IMR-90 (cell line): Measurements from ENCODE around the gene FBXW8. TPM values are rescaled to one million over a fixed set of nuclear protein-coding genes. Genes with fewer than 3 reads are reported as not detected.

ENCODE experiments used
- ATAC-seq: fragments of 200-7000 bp; cut with Tn5 transposase; 2 replicates; pipeline ENCODE4 v1.9.1; 2020; ENCODE audit warnings: low read depth, mild to moderate bottlenecking, moderate library complexity
- BruUV-seq: library from RNA; stranded (reverse); fragments of 400-500 nt; replicated peaks from 2 replicates; lab custom pipeline; 2021; lab: Mats Ljungman, UMichigan
- CTCF ChIA-PET: fragments of 300-600 bp; formaldehyde crosslinking; extraction: SDS; loops from one replicate; lab custom pipeline; 2021; ENCODE audit warnings: antibody characterized with exemption; lab: Yijun Ruan, JAX
- POLR2A ChIA-PET: fragments of 300-600 bp; sonication (Branson Sonifier 250); formaldehyde crosslinking; loops from one replicate; lab custom pipeline; 2022; ENCODE audit warnings: antibody characterized with exemption; ENCODE audit not compliant: unreplicated experiment; lab: Charles Lee
- DNase-seq: peaks from one replicate; pipeline ENCODE4 v3.0.0; 2013
- H2AFZ ChIP-seq: replicated peaks from 2 replicates; pipeline ENCODE3; 2013; ENCODE audit warnings: low read length, mild to moderate bottlenecking; ENCODE audit not compliant: poor library complexity
- H2AK5ac ChIP-seq: 2 replicates; pipeline ENCODE4 v1.6.1; 2013; ENCODE audit warnings: low read depth, low read length, inconsistent platforms
- H2AK9ac ChIP-seq: replicated peaks from 2 replicates; pipeline ENCODE3; 2013; ENCODE audit warnings: mild to moderate bottlenecking, low read depth, low read length, moderate library complexity; ENCODE audit not compliant: poor library complexity
- H2BK120ac ChIP-seq: 2 replicates; pipeline ENCODE4 v1.6.1; 2013; ENCODE audit warnings: low read depth, low read length, inconsistent platforms
- H2BK15ac ChIP-seq: 3 replicates; pipeline ENCODE4 v1.6.1; 2013; ENCODE audit warnings: low read depth, low read length, inconsistent platforms
- H2BK20ac ChIP-seq: 2 replicates; pipeline ENCODE4 v1.6.1; 2013; ENCODE audit warnings: low read depth, mild to moderate bottlenecking, inconsistent platforms, low read length, moderate library complexity
- H2BK5ac ChIP-seq: 2 replicates; pipeline ENCODE4 v1.6.1; 2013; ENCODE audit warnings: mild to moderate bottlenecking, low read depth, low read length, inconsistent platforms; ENCODE audit not compliant: poor library complexity, severe bottlenecking
- H3K14ac ChIP-seq: replicated peaks from 2 replicates; pipeline ENCODE4 v1.6.1; 2013; ENCODE audit warnings: low read depth, low read length, inconsistent platforms
- H3K18ac ChIP-seq: 2 replicates; pipeline ENCODE4 v1.6.1; 2013; ENCODE audit warnings: low read depth, low read length, control low read depth
- H3K23ac ChIP-seq: 2 replicates; pipeline ENCODE4 v1.6.1; 2013; ENCODE audit warnings: low read depth, low read length, inconsistent platforms
- H3K27ac ChIP-seq: 2 replicates; pipeline ENCODE4 v1.5.1; 2013; ENCODE audit warnings: mild to moderate bottlenecking, control low read depth, low read length; ENCODE audit not compliant: insufficient read depth
- H3K27me3 ChIP-seq: 2 replicates; pipeline ENCODE4 v1.6.1; 2013; ENCODE audit warnings: low read length; ENCODE audit not compliant: control insufficient read depth, insufficient read depth
- H3K36me3 ChIP-seq: 2 replicates; pipeline ENCODE4 v1.6.1; 2013; ENCODE audit warnings: low read length, mixed read lengths; ENCODE audit not compliant: control insufficient read depth, insufficient read depth
- H3K4ac ChIP-seq: 2 replicates; pipeline ENCODE4 v1.6.1; 2013; ENCODE audit warnings: low read depth, low read length, inconsistent platforms
- H3K4me1 ChIP-seq: 2 replicates; pipeline ENCODE4 v1.6.1; 2013; ENCODE audit warnings: low read length, mixed read lengths; ENCODE audit not compliant: control insufficient read depth, insufficient read depth
- H3K4me2 ChIP-seq: 2 replicates; pipeline ENCODE4 v1.6.1; 2013; ENCODE audit warnings: low read depth, mild to moderate bottlenecking, control low read depth, low read length, moderate library complexity
- H3K4me3 ChIP-seq: 2 replicates; pipeline ENCODE4 v1.5.1; 2013; ENCODE audit warnings: low read depth, mild to moderate bottlenecking, control low read depth, low read length, moderate library complexity; ENCODE audit not compliant: insufficient read depth
- H3K56ac ChIP-seq: 2 replicates; pipeline ENCODE4 v1.6.1; 2013; ENCODE audit warnings: low read length, inconsistent platforms; ENCODE audit not compliant: insufficient read depth; ENCODE audit errors: extremely low read depth
- H3K79me1 ChIP-seq, 2 experiments: 2 replicates each; pipeline ENCODE4 v1.6.1; 2013; ENCODE audit warnings: low read length in 2 of 2, inconsistent platforms in 1 of 2, low read depth in 1 of 2
- H3K9ac ChIP-seq: 2 replicates; pipeline ENCODE4 v1.6.1; 2013; ENCODE audit warnings: low read depth, low read length, control low read depth
- H3K9me1 ChIP-seq: 2 replicates; pipeline ENCODE4 v1.6.1; 2013; ENCODE audit warnings: low read length, inconsistent platforms; ENCODE audit not compliant: insufficient read depth
- H3K9me3 ChIP-seq: 2 replicates; pipeline ENCODE4 v1.6.1; 2013; ENCODE audit warnings: low read length; ENCODE audit not compliant: control insufficient read depth, insufficient read depth
- H4K20me1 ChIP-seq: 2 replicates; pipeline ENCODE4 v1.6.1; 2013; ENCODE audit warnings: low read length, inconsistent platforms; ENCODE audit not compliant: insufficient read depth
- H4K5ac ChIP-seq: 2 replicates; pipeline ENCODE4 v1.6.1; 2013; ENCODE audit warnings: mild to moderate bottlenecking, low read depth, low read length, control low read depth
- H4K8ac ChIP-seq, 2 experiments: 2 replicates each; pipeline ENCODE4 v1.6.1; 2013; ENCODE audit warnings: low read depth in 2 of 2, low read length in 2 of 2, control low read depth in 1 of 2, inconsistent platforms in 1 of 2
- H4K91ac ChIP-seq: 2 replicates; pipeline ENCODE4 v1.6.1; 2013; ENCODE audit warnings: low read depth, low read length, inconsistent platforms; ENCODE audit not compliant: insufficient read depth
- RAD21 ChIP-seq: IDR thresholded peaks from 2 replicates; pipeline ENCODE4 v1.6.1; 2012; ENCODE audit warnings: low read length, improper control_type of control experiment
- WGBS, 2 experiments: methylation state at CpG; one replicate each; pipeline versions ENCODE4 v1.1.5 to v1.1.7; 2013; ENCODE audit warnings: missing lambda C conversion rate in 2 of 2; ENCODE audit not compliant: insufficient read length in 1 of 2; ENCODE audit errors: extremely low coverage in 2 of 2; 5-methylcytosine and 5-hydroxymethylcytosine counted together
- dilution Hi-C: fragments of 300-500 bp; cut with HindIII; formaldehyde crosslinking; loops from one replicate; pipeline ENCODE4 v1.14.3; 2018; ENCODE audit warnings: low sequenced_read_pairs; ENCODE audit not compliant: unreplicated experiment
- in situ Hi-C: fragments of 300-500 bp; cut with MboI; formaldehyde crosslinking; loops from 3 replicates; pipeline ENCODE4 v1.14.3; 2019; ENCODE audit warnings: low sequenced_read_pairs, inconsistent platforms, mixed read lengths
- intact Hi-C: fragments of 100-400 bp; cut with micrococcal nuclease; formaldehyde crosslinking; loops from 2 replicates; pipeline ENCODE4 v1.10.0; 2022
- polyA plus RNA-seq, 3 experiments: library from polyadenylated mRNA; depleted of rRNA; stranded (reverse); fragments of >200 nt; gene quantifications; 2 replicates each; pipeline ENCODE4 v1.2.3, GENCODE V29; 2012; ENCODE audit warnings: low replicate concordance in 1 of 3
- total RNA-seq: library from RNA; depleted of rRNA; stranded (reverse); fragments of >200 nt; gene quantifications from 2 replicates; pipeline ENCODE4 v1.2.3, GENCODE V29; 2012

Gene FBXW8
- total and polyA plus RNA-seq, 2 of the 4 experiments (the other 2 are of a cell fraction): 20.3 to 25.8 TPM

GRCh38 chr12:116862167-116862566 lies 48.6 kb upstream of the FBXW8 start:
- ChIA-PET POLR2A (no interaction called here), CTCF (no interaction called here)
- H2AFZ ChIP-seq: peak overlapping the region; percentile 44
- in situ Hi-C loops (no loop called here), dilution Hi-C loops (no loop called here), intact Hi-C loops (no loop called here)
- peaks cover 14% of the 10 kb centered on the region for H3K9me1 ChIP-seq
- ATAC-seq (no peak), DNase-seq (no peak)
- no peak for TF ChIP-seq RAD21
- H4K5ac ChIP-seq: no peak overlapping the region
- H3K18ac ChIP-seq: no peak overlapping the region
- no peak overlapping the region for H3K9ac ChIP-seq
- peak overlapping the region; percentile 74; the same call in 2 of the 3 replicates for H2BK15ac ChIP-seq
- no peak overlapping the region for H3K23ac ChIP-seq
- peak overlapping the region; percentile 21; the same call in 1 of the 2 replicates for H4K91ac ChIP-seq
- no CpG with 5 or more reads among the region's 4 CpGs for WGBS, 2 experiments
- peak overlapping the region; percentile 71; the same call in 1 of the 2 replicates for H2AK5ac ChIP-seq
- H3K4me3 ChIP-seq: no peak overlapping the region
- no peak overlapping the region for H3K56ac ChIP-seq
- H3K4me1 ChIP-seq: peaks cover 5% of the 10 kb centered on the region
- no peak overlapping the region for H3K4me2 ChIP-seq
- peak overlapping the region; percentile 46; the same call in 1 of the 2 replicates for H3K14ac ChIP-seq
- no peaks in the 10 kb centered on the region for H3K36me3 ChIP-seq
- no peak overlapping the region for H2BK5ac ChIP-seq
- no peak overlapping the region for H4K8ac ChIP-seq
- no peak overlapping the region for H3K27ac ChIP-seq
- peak overlapping the region; percentile 87 for H3K4ac ChIP-seq
- peak overlapping the region; percentile 89 for H2BK20ac ChIP-seq
- no peaks in the 10 kb centered on the region for H4K20me1 ChIP-seq
- no peaks in the 10 kb centered on the region for H3K79me1 ChIP-seq
- H2AK9ac ChIP-seq: peak overlapping the region; percentile 66
- no peaks in the 10 kb centered on the region; the same call in 1 of the 2 replicates for H3K27me3 ChIP-seq
- no TSS peak for BruUV-seq
- no peaks in the 10 kb centered on the region for H3K9me3 ChIP-seq
- peak overlapping the region; percentile 84 for H2BK120ac ChIP-seq
